ENCODE data around the gene FAM124A. TPM values are rescaled to one million over a fixed set of nuclear protein-coding genes. Genes with fewer than 3 reads are reported as not detected.
A peak's percentile ranks its signal among the peaks of the same experiment; 100 is the strongest.

Gene FAM124A
- total and polyA plus RNA-seq, 4 donors = 6.1 to 15.7 (median 10.4) TPM

DNA sequence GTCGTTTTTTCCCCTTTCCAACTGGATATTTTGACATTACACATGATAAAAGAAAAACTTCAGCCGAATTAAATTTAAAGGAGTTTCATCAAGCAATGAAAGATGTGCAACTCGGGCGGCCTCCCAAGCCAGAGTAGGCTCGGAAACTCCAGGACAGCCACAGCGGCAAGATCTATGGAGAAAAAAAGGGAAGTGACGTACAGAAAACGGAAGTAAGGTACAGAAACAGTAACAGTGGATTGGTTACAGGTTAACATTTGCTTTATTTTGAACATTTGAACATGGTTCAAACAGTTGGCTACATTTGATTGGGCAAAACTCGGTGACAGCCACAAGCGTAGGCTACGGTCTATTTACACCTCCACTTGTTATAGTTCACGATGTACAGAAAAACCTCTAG lies 30.5 kb upstream of the FAM124A start:
- 100% methylated on average over 6 of the region's 12 CpGs for WGBS (ENCODE audit: insufficient coverage)
- no peak for DNase-seq (ENCODE audit: low read depth in 4 of 6, low spot score in 6 of 6)

DNA sequence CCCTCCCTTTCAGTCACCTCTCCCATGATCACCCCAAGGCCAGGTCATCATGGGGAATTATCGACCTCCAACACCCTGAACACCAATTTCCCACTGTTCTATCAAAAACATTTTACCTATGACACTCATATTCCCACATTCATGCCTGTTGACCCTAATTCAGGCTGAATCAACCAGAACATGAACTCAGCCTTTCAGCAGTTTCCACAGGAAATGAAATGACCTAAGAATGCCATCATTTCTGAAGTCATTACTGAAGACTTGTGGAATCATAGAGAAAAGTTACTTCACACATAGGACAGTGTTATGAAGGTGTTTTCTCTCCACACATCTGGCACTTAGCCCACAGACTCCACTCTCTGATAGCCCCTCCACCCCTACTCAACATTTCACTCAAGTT lies 29.9 kb upstream of the FAM124A start:
- H3K4me3 ChIP-seq (ENCODE audit: low read depth, low read length) = no peak overlapping the region
- H3K9me3 ChIP-seq (ENCODE audit: control insufficient read depth, insufficient read depth, low read length) = no peaks in the 10 kb centered on the region
- H3K27ac ChIP-seq (ENCODE audit: low read depth, low read length) = no peak overlapping the region
- DNase-seq (ENCODE audit: low read depth in 4 of 6, low spot score in 6 of 6) = no peak
- WGBS (ENCODE audit: insufficient coverage) = 94% methylated on average over 1 of the region's 1 CpG
- no peaks in the 10 kb centered on the region for H3K36me3 ChIP-seq (ENCODE audit: control insufficient read depth, insufficient read depth, low read length)
- H3K27me3 ChIP-seq (ENCODE audit: control insufficient read depth, insufficient read depth, low read length) = no peaks in the 10 kb centered on the region
- H3K4me1 ChIP-seq (ENCODE audit: control insufficient read depth, insufficient read depth, low read length) = no peaks in the 10 kb centered on the region

More for the DNA sequence above, 30.5 kb upstream of the FAM124A start:
- Histone ChIP-seq H3K9me3 (ENCODE audit: control insufficient read depth, insufficient read depth, low read length) (no peaks in the 10 kb centered on the region), H3K27ac (ENCODE audit: low read depth, low read length) (no peak overlapping the region), H3K36me3 (ENCODE audit: control insufficient read depth, insufficient read depth, low read length) (no peaks in the 10 kb centered on the region), H3K4me1 (ENCODE audit: control insufficient read depth, insufficient read depth, low read length) (no peaks in the 10 kb centered on the region), H3K27me3 (ENCODE audit: control insufficient read depth, insufficient read depth, low read length) (no peaks in the 10 kb centered on the region), H3K4me3 (ENCODE audit: low read depth, low read length) (no peak overlapping the region)

DNA sequence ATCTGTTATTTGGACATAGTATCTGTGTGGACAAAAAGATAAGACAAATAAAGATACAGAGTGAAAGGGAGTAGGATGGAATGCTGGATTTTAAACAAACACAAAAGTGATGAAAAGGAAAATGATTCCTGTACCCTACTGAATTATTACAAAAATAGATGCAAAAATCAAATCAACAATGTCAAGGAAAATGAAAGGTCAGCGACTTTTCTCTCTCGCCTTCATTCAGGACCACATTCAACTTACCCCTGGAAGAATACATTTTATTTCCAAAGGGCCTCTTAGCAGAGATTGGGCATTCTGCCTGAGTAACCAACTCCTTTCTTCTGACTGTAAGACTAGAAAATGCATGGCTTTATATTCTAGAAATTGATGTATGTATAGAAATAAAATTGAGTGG lies 28.8 kb upstream of the FAM124A start:
- WGBS (ENCODE audit: insufficient coverage) = no CpG with 5 or more reads among the region's 2 CpGs
- no peak for DNase-seq (ENCODE audit: low read depth in 4 of 6, low spot score in 6 of 6)
- no peak overlapping the region for H3K27ac ChIP-seq (ENCODE audit: low read depth, low read length)

DNA sequence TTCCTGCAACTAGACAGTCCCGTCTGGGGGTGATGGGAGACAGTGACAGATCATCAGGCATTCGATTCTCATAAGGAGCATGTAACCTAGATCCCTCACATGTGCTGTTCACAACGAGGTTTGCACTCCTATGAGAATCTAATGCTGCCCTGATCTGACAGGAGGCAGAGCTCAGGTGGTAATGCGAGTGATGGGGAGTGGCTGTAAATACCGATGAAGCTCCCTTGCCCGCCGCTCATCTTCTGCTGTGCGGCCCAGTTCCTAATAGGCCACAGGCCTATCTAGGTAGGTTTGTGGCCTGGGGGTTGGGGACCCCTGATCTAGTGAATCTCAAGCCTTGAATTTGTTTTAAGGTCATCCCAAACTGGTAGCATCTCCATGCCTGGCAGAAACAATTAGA lies 27.3 kb upstream of the FAM124A start:
- H3K9me3 ChIP-seq (ENCODE audit: control insufficient read depth, insufficient read depth, low read length) = no peaks in the 10 kb centered on the region
- H3K27ac ChIP-seq (ENCODE audit: low read depth, low read length) = no peak overlapping the region
- H3K36me3 ChIP-seq (ENCODE audit: control insufficient read depth, insufficient read depth, low read length) = no peaks in the 10 kb centered on the region
- no peaks in the 10 kb centered on the region for H3K4me1 ChIP-seq (ENCODE audit: control insufficient read depth, insufficient read depth, low read length)
- no peak for DNase-seq (ENCODE audit: low read depth in 4 of 6, low spot score in 6 of 6)
- H3K27me3 ChIP-seq (ENCODE audit: control insufficient read depth, insufficient read depth, low read length) = no peaks in the 10 kb centered on the region
- H3K4me3 ChIP-seq (ENCODE audit: low read depth, low read length) = no peak overlapping the region
- WGBS (ENCODE audit: insufficient coverage) = 92% methylated on average over 8 of the region's 8 CpGs

More for the DNA sequence above, 28.8 kb upstream of the FAM124A start:
- Histone ChIP-seq H3K4me3 (ENCODE audit: low read depth, low read length) (no peak overlapping the region), H3K4me1 (ENCODE audit: control insufficient read depth, insufficient read depth, low read length) (no peaks in the 10 kb centered on the region), H3K27me3 (ENCODE audit: control insufficient read depth, insufficient read depth, low read length) (no peaks in the 10 kb centered on the region), H3K36me3 (ENCODE audit: control insufficient read depth, insufficient read depth, low read length) (no peaks in the 10 kb centered on the region), H3K9me3 (ENCODE audit: control insufficient read depth, insufficient read depth, low read length) (no peaks in the 10 kb centered on the region)

DNA sequence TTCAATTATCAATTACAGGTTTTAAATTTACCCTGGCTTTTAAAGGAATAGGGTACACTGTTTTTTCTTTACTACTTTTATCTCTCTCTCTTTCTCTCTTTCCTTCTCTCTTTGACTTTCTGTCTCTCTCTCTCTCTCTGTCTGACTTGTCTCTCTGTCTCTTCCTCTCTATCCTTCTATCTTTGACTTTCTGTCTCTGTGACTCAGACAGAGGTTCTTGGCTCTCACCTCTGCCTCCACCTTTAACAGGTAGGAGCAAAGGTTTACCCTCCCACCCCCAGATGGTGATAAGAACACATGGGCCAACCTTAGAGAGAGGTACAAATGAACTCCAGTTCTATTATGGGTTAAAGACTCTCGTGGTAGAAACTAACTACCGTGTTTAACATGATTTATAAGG lies 20.3 kb upstream of the FAM124A start:
- Histone ChIP-seq H3K27ac (ENCODE audit: low read depth, low read length) (no peak overlapping the region), H3K9me3 (ENCODE audit: control insufficient read depth, insufficient read depth, low read length) (no peaks in the 10 kb centered on the region), H3K27me3 (ENCODE audit: control insufficient read depth, insufficient read depth, low read length) (no peaks in the 10 kb centered on the region), H3K4me1 (ENCODE audit: control insufficient read depth, insufficient read depth, low read length) (no peaks in the 10 kb centered on the region), H3K4me3 (ENCODE audit: low read depth, low read length) (no peak overlapping the region), H3K36me3 (ENCODE audit: control insufficient read depth, insufficient read depth, low read length) (no peaks in the 10 kb centered on the region)
- no CpG with 5 or more reads among the region's 2 CpGs for whole genome bisulfite sequencing (ENCODE audit: insufficient coverage)
- DNase-seq (ENCODE audit: low read depth in 4 of 6, low spot score in 6 of 6) = no peak

DNA sequence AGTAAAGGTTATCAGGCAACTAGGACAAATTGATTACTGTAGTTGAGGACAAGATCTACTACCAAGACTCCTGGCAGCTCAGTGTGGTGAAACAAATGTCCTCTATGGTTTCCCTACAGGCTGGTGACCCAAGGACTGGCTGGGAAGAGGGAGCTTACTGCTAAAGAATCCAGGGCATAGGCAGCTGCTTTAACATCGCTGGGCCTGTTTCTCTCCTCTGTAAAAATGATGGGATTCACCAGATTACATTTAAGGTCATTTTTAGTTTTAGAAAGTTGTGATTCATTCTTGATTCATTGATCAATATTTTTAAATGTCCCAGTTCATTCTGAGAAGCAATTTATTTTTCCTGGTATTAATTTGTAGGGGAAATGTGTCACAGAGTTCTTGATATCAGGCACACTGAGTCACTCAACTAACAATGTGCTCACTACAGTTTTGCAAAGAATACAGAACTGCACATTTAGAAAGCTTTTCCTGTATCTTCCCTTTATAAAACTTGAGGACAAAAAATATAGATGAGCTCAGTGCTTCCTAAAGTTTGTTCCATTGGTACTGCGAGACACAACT lies 19.6 kb upstream of the FAM124A start:
- DNase-seq (ENCODE audit: low read depth in 4 of 6, low spot score in 6 of 6) = no peak
- no CpG with 5 or more reads among the region's 2 CpGs for WGBS (ENCODE audit: insufficient coverage)
- H3K36me3 ChIP-seq (ENCODE audit: control insufficient read depth, insufficient read depth, low read length) = no peaks in the 10 kb centered on the region
- H3K4me1 ChIP-seq (ENCODE audit: control insufficient read depth, insufficient read depth, low read length) = no peaks in the 10 kb centered on the region
- no peak overlapping the region for H3K4me3 ChIP-seq (ENCODE audit: low read depth, low read length)
- H3K27me3 ChIP-seq (ENCODE audit: control insufficient read depth, insufficient read depth, low read length) = no peaks in the 10 kb centered on the region
- H3K9me3 ChIP-seq (ENCODE audit: control insufficient read depth, insufficient read depth, low read length) = no peaks in the 10 kb centered on the region
- H3K27ac ChIP-seq (ENCODE audit: low read depth, low read length) = no peak overlapping the region

DNA sequence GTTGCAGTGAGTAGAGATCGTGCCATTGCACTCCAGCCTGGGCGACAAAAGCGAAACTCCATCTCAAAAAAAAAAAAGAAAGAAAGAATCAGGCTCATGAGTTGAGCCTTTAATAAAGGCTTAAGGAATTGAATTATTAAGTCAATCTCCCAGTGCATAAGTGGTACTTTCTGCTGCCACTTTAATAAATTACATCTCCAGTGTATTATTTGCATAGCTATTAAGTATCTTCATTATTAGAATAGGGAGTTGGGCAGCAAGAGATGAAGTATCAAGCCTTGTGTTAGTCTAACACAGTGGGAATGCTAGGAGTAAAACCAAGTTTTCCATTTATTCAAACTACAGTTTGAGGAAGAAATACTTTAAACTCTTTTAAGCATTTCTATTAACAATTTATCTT lies 15.6 kb upstream of the FAM124A start:
- no peaks in the 10 kb centered on the region for H3K36me3 ChIP-seq (ENCODE audit: control insufficient read depth, insufficient read depth, low read length)
- H3K27me3 ChIP-seq (ENCODE audit: control insufficient read depth, insufficient read depth, low read length) = no peaks in the 10 kb centered on the region
- no peak overlapping the region for H3K27ac ChIP-seq (ENCODE audit: low read depth, low read length)
- DNase-seq (ENCODE audit: low read depth in 4 of 6, low spot score in 6 of 6) = peak in 1 of 6 donors; percentile 85
- H3K4me1 ChIP-seq (ENCODE audit: control insufficient read depth, insufficient read depth, low read length) = no peaks in the 10 kb centered on the region
- H3K4me3 ChIP-seq (ENCODE audit: low read depth, low read length) = no peak overlapping the region
- no CpG with 5 or more reads among the region's 3 CpGs for WGBS (ENCODE audit: insufficient coverage)
- H3K9me3 ChIP-seq (ENCODE audit: control insufficient read depth, insufficient read depth, low read length) = no peaks in the 10 kb centered on the region

DNA sequence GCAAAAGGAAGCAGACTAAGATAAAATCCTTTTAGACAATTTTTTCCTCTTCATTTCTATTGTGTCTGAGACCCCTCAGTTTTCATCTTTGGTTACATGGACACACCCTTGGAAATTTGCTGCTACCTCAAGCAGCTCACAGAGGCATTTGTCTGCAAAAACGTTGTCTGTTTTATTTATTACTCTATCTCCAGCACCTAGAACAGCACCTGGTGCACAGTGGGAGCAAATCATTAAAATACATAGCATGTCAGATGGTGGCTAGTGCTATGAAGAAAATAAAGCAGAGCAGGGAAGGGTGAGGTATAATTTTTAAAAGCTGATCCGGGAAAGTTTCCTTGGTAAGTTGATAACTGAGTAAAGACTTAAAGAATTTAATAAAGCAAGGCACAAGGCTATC lies 14.3 kb upstream of the FAM124A start:
- 80% methylated on average over 1 of the region's 2 CpGs for WGBS (ENCODE audit: insufficient coverage)
- H3K27ac ChIP-seq (ENCODE audit: low read depth, low read length) = no peak overlapping the region
- H3K27me3 ChIP-seq (ENCODE audit: control insufficient read depth, insufficient read depth, low read length) = no peaks in the 10 kb centered on the region
- H3K4me1 ChIP-seq (ENCODE audit: control insufficient read depth, insufficient read depth, low read length) = no peaks in the 10 kb centered on the region
- no peak overlapping the region for H3K4me3 ChIP-seq (ENCODE audit: low read depth, low read length)
- no peaks in the 10 kb centered on the region for H3K36me3 ChIP-seq (ENCODE audit: control insufficient read depth, insufficient read depth, low read length)
- DNase-seq (ENCODE audit: low read depth in 4 of 6, low spot score in 6 of 6) = no peak
- H3K9me3 ChIP-seq (ENCODE audit: control insufficient read depth, insufficient read depth, low read length) = no peaks in the 10 kb centered on the region

DNA sequence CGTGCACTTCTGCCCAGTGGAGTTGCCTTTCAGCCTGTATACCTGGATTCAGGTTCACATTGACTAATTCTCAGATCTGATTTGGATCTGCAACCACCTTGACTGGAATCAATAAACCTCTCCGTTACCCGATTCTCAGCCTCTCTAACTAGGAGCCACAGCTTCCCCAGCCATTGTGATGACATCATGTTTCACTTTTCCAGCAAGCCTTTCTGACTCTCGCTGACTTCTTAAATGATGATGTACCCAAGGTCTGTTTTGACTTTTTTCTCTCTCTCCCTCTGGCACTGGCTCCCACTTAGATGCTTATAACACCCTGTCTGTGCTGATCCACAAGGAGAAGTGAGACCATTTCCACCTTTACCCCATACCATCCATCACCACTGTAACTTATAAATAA lies 13.5 kb upstream of the FAM124A start:
- Histone ChIP-seq H3K4me1 (ENCODE audit: control insufficient read depth, insufficient read depth, low read length) (no peaks in the 10 kb centered on the region), H3K4me3 (ENCODE audit: low read depth, low read length) (no peak overlapping the region), H3K27me3 (ENCODE audit: control insufficient read depth, insufficient read depth, low read length) (no peaks in the 10 kb centered on the region), H3K36me3 (ENCODE audit: control insufficient read depth, insufficient read depth, low read length) (no peaks in the 10 kb centered on the region), H3K9me3 (ENCODE audit: control insufficient read depth, insufficient read depth, low read length) (no peaks in the 10 kb centered on the region), H3K27ac (ENCODE audit: low read depth, low read length) (no peak overlapping the region)
- DNase-seq (ENCODE audit: low read depth in 4 of 6, low spot score in 6 of 6) = no peak
- 59% methylated on average over 4 of the region's 4 CpGs for WGBS (ENCODE audit: insufficient coverage)

DNA sequence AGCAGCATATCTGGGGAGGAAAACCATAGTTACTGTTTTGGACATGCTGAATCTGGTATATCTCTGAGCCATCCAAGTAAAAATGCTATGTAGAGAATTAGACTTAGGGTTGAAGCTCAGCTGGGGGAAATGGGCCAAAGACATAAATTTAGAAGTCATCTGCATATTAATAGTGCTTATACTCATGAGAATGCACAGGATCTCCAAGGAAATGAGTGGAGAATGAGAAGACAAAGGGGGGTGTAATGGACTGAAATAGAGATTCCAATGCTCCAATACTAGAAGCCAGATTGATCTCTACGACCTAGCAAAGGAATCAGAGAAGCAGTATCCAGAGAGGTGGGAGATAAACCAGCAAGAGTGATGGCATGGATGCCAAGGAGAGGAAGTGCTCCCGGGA lies 10.3 kb upstream of the FAM124A start:
- H3K4me3 ChIP-seq (ENCODE audit: low read depth, low read length) = no peak overlapping the region
- no peaks in the 10 kb centered on the region for H3K36me3 ChIP-seq (ENCODE audit: control insufficient read depth, insufficient read depth, low read length)
- no peaks in the 10 kb centered on the region for H3K4me1 ChIP-seq (ENCODE audit: control insufficient read depth, insufficient read depth, low read length)
- H3K27me3 ChIP-seq (ENCODE audit: control insufficient read depth, insufficient read depth, low read length) = no peaks in the 10 kb centered on the region
- WGBS (ENCODE audit: insufficient coverage) = no CpG with 5 or more reads among the region's 2 CpGs
- DNase-seq (ENCODE audit: low read depth in 4 of 6, low spot score in 6 of 6) = no peak
- no peaks in the 10 kb centered on the region for H3K9me3 ChIP-seq (ENCODE audit: control insufficient read depth, insufficient read depth, low read length)
- no peak overlapping the region for H3K27ac ChIP-seq (ENCODE audit: low read depth, low read length)
